Mesothelial cell of epicardium (in vitro differentiated cells): ENCODE results near the gene DDX46. TPM values are rescaled to one million over a fixed set of nuclear protein-coding genes. Genes with fewer than 3 reads are reported as not detected.

ENCODE experiments used
- DNase-seq, 2 experiments: peaks; one replicate each; pipeline ENCODE4 v3.0.0; 2021; ENCODE audit warnings: low spot score in 2 of 2; ENCODE audit not compliant: unreplicated experiment in 2 of 2
- H3K27ac Mint-ChIP-seq: 2 replicates; pipeline ENCODE4 v1.8.0; 2021; ENCODE audit warnings: mixed read lengths
- H3K27me3 Mint-ChIP-seq: 2 replicates; pipeline ENCODE4 v1.8.0; 2021; ENCODE audit warnings: low read depth, mixed read lengths
- H3K36me3 Mint-ChIP-seq: 2 replicates; pipeline ENCODE4 v1.8.0; 2021; ENCODE audit warnings: mixed read lengths
- H3K4me1 Mint-ChIP-seq: 2 replicates; pipeline ENCODE4 v1.8.0; 2021; ENCODE audit warnings: mixed read lengths
- H3K4me3 Mint-ChIP-seq: 2 replicates; pipeline ENCODE4 v1.8.0; 2021; ENCODE audit warnings: mild to moderate bottlenecking, moderate library complexity, mixed read lengths
- H3K9me3 Mint-ChIP-seq: 2 replicates; pipeline ENCODE4 v1.8.0; 2021; ENCODE audit warnings: mixed read lengths
- total RNA-seq: library from RNA; stranded (reverse); gene quantifications from 3 replicates; pipeline ENCODE4 v1.2.1, GENCODE V29; 2021
- TF ChIP-seq, protein P1 (sequence below): fragments of 200-600 bp; sonication (generic); IDR thresholded peaks from one replicate; pipeline ENCODE4 v1.5.0; 2021; ENCODE audit warnings: antibody characterized with exemption; ENCODE audit not compliant: unreplicated experiment

The DDX46 gene
- total RNA-seq, 1 donor from 2014 or later, result 61.3 TPM

DNA sequence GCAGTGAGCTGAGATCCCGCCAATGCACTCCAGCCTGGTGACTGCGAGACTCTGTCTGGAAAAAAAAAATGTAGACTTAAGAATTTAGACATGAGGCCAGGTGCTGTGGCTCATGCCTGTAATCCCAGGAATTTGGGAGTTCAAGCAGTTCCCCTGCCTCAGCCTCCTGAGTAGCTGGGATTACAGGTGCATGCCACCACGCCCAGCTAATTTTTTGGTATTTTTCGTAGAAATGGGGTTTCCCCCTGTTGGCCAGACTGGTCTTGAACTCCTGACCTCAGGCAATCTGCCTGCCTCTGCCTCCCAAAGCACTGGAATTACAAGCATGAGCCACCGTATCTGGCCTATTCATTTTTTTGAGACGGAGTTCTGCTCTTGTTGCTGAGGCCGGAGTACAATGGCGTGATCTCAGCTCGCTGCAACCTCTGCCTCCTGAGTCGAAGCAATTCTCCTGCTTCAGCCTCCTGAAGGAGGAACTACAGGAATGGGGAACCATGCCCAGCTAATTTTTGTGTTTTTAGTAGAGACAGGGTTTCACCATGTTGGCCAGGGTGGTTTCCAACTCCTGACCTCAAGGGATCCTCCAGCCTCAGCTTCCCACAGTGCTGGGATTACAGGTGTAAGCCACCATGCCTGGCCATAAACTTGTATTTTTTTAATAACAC is 14.0 kb downstream of the DDX46 start:
- Mint-ChIP-seq H3K27ac (no peak overlapping the region), H3K4me3 (no peak overlapping the region), H3K36me3 (peaks cover 33% of the 10 kb centered on the region), H3K4me1 (no peaks in the 10 kb centered on the region), H3K9me3 (no peaks in the 10 kb centered on the region), H3K27me3 (no peaks in the 10 kb centered on the region)
- DNase-seq, result no peak
- TF ChIP-seq, protein P1, sequence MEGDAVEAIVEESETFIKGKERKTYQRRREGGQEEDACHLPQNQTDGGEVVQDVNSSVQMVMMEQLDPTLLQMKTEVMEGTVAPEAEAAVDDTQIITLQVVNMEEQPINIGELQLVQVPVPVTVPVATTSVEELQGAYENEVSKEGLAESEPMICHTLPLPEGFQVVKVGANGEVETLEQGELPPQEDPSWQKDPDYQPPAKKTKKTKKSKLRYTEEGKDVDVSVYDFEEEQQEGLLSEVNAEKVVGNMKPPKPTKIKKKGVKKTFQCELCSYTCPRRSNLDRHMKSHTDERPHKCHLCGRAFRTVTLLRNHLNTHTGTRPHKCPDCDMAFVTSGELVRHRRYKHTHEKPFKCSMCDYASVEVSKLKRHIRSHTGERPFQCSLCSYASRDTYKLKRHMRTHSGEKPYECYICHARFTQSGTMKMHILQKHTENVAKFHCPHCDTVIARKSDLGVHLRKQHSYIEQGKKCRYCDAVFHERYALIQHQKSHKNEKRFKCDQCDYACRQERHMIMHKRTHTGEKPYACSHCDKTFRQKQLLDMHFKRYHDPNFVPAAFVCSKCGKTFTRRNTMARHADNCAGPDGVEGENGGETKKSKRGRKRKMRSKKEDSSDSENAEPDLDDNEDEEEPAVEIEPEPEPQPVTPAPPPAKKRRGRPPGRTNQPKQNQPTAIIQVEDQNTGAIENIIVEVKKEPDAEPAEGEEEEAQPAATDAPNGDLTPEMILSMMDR, result no peak

DNA sequence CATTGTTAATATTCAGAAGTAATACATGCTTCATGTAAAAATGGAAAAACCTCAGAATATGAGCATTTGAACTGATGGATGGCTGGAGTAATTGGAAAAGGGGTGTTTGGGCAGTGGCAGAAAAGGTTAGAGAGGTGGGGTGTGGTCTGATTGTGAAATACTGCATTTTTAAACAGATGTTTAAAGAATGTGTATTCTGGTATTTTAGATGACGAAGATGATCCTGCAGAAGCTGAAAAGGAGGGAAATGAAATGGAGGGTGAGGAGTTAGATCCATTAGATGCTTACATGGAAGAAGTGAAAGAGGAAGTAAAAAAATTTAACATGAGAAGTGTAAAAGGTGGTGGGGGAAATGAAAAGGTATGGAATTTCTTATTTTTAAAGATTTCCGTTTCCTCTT is 18.8 kb downstream of the DDX46 start:
- H3K9me3 Mint-ChIP-seq, result no peaks in the 10 kb centered on the region
- no peak for DNase-seq
- H3K4me3 Mint-ChIP-seq, result no peak overlapping the region
- H3K36me3 Mint-ChIP-seq, result peaks cover 33% of the 10 kb centered on the region
- H3K4me1 Mint-ChIP-seq, result no peaks in the 10 kb centered on the region
- no peaks in the 10 kb centered on the region for H3K27me3 Mint-ChIP-seq
- TF ChIP-seq, protein P1, result no peak
- no peak overlapping the region for H3K27ac Mint-ChIP-seq

GRCh38 chr5:134784241-134784920 is 25.8 kb downstream of the DDX46 start:
- no peaks in the 10 kb centered on the region for H3K27me3 Mint-ChIP-seq
- TF ChIP-seq, protein P1, result no peak
- DNase-seq, result no peak
- no peak overlapping the region for H3K27ac Mint-ChIP-seq
- H3K9me3 Mint-ChIP-seq, result no peaks in the 10 kb centered on the region
- no peak overlapping the region for H3K4me3 Mint-ChIP-seq
- peaks cover 51% of the 10 kb centered on the region for H3K36me3 Mint-ChIP-seq
- no peaks in the 10 kb centered on the region for H3K4me1 Mint-ChIP-seq

- H3K4me1 Mint-ChIP-seq, result no peaks in the 10 kb centered on the region
- DNase-seq, result no peak
- no peak overlapping the region for H3K27ac Mint-ChIP-seq
- H3K36me3 Mint-ChIP-seq, result peaks cover 54% of the 10 kb centered on the region
- TF ChIP-seq, protein P1, result no peak
- H3K9me3 Mint-ChIP-seq, result no peaks in the 10 kb centered on the region
- H3K4me3 Mint-ChIP-seq, result no peak overlapping the region
- no peaks in the 10 kb centered on the region for H3K27me3 Mint-ChIP-seq
These were observed 26.5 kb downstream of the DDX46 start for GRCh38 chr5:134784946-134785620.

DNA sequence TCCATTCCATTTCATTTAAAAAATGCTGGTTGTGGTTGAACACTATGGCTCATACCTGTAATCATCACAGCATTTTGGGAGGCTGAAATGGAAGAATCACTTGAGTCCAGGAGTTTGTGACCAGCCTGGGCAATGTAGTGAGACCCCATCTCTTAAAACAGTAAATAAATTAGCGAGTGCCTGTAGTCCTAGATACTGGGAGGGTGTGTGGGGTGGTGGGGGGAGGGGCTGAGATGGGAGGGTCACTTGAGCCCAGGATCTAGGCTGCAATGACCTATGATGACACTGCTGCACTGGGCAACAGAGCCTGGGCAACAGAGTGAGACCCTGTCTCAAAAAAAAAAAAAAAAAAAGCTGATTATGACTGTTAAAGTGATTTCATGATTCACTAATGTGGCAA is 29.1 kb downstream of the DDX46 start:
- no peak for DNase-seq
- Mint-ChIP-seq H3K27ac (no peak overlapping the region), H3K36me3 (peaks cover 58% of the 10 kb centered on the region), H3K4me1 (no peaks in the 10 kb centered on the region), H3K9me3 (no peaks in the 10 kb centered on the region), H3K27me3 (no peaks in the 10 kb centered on the region), H3K4me3 (no peak overlapping the region)
- TF ChIP-seq, protein P1, result no peak
